Uterus (tissue), 4 donors: ENCODE results near the gene HOOK1. TPM values are rescaled to one million over a fixed set of nuclear protein-coding genes. Genes with fewer than 3 reads are reported as not detected.

ENCODE experiments used
- DNase-seq, 2 donors: peaks; one replicate each; pipeline ENCODE4 v3.0.0-alpha.2; 2019 to 2020
- H3K27ac ChIP-seq, 2 donors: fragments of 200-600 bp; sonication (generic); 1 replicate in 1 of 2; 2 replicates in 1 of 2; pipeline ENCODE4 v1.5.1; 2016 to 2018
- H3K27me3 ChIP-seq, 2 donors: fragments of 200-600 bp; sonication (generic); one replicate each; pipeline ENCODE4 v1.5.1; 2018 to 2019; ENCODE audit warnings: control low read depth in 1 of 2
- H3K36me3 ChIP-seq, 2 donors: fragments of 200-600 bp; sonication (generic); one replicate each; pipeline ENCODE4 v1.5.1; 2019; ENCODE audit warnings: control low read depth in 1 of 2
- H3K4me1 ChIP-seq, 2 donors: fragments of 200-600 bp; sonication (generic); one replicate each; pipeline ENCODE4 v1.5.1; 2018 to 2019; ENCODE audit warnings: control low read depth in 1 of 2
- H3K4me3 ChIP-seq, 2 donors: fragments of 200-600 bp; sonication (generic); 1 replicate in 1 of 2; 2 replicates in 1 of 2; pipeline ENCODE4 v1.5.1; 2018 to 2019; ENCODE audit warnings: mild to moderate bottlenecking in 1 of 2
- H3K9me3 ChIP-seq, 2 donors: fragments of 200-600 bp; sonication (generic); one replicate each; pipeline ENCODE4 v1.5.1; 2019; ENCODE audit warnings: control low read depth in 1 of 2
- CTCF ChIP-seq, 4 experiments: fragments of 200-600 bp in 2 of 4; fragments of 450-650 bp in 2 of 4; sonication (generic) in 2 of 4; IDR thresholded peaks; one replicate each; pipeline ENCODE4 v1.5.1; 2016 to 2019; ENCODE audit warnings: antibody characterized with exemption in 4 of 4, mild to moderate bottlenecking in 2 of 4, moderate library complexity in 1 of 4
- POLR2A ChIP-seq, 2 donors: fragments of 450-650 bp; IDR thresholded peaks; one replicate each; pipeline ENCODE4 v1.6.1; 2016; ENCODE audit warnings: antibody characterized with exemption in 2 of 2, mild to moderate bottlenecking in 1 of 2, moderate library complexity in 1 of 2
- intact Hi-C: fragments of 100-400 bp; cut with DNase I; formaldehyde crosslinking; loops from one replicate; pipeline ENCODE4 v1.15.1; 2023; ENCODE audit warnings: low total_unique reads
- total RNA-seq, 4 donors: library from RNA; depleted of rRNA in 3 of 4; stranded (reverse); fragments of >200 nt in 3 of 4; gene quantifications; one replicate each; pipeline versions ENCODE4 v1.1.0 to v1.2.4, GENCODE V29; 2014 to 2023
- donor health status: DM: yes; HTN: yes; CAD: no.

The HOOK1 gene
- total RNA-seq, 4 donors from 2014 or later = 0.59 to 6.9 (median 3.3) TPM; not detected in 1

GRCh38 chr1:59892841-59893811 is 78.4 kb downstream of the HOOK1 start:
- Histone ChIP-seq H3K27me3 (no peaks in the 10 kb centered on the region), H3K36me3 (no peaks in the 10 kb centered on the region), H3K27ac (no peak overlapping the region), H3K9me3 (no peaks in the 10 kb centered on the region), H3K4me3 (no peak overlapping the region), H3K4me1 (no peaks in the 10 kb centered on the region)
- no peak for DNase-seq
- TF ChIP-seq CTCF (IDR thresholded peaks at IDR 0.05) = no peak
- TF ChIP-seq POLR2A (IDR thresholded peaks at IDR 0.05) = no peak
- intact Hi-C loops = no loop called here

- H3K4me1 ChIP-seq = no peaks in the 10 kb centered on the region
- no peak for DNase-seq
- no peaks in the 10 kb centered on the region for H3K36me3 ChIP-seq
- H3K27me3 ChIP-seq = no peaks in the 10 kb centered on the region
- no peaks in the 10 kb centered on the region for H3K9me3 ChIP-seq
- H3K27ac ChIP-seq = no peak overlapping the region
- TF ChIP-seq CTCF (IDR thresholded peaks at IDR 0.05) (no peak), POLR2A (IDR thresholded peaks at IDR 0.05) (no peak)
- intact Hi-C loops = no loop called here
- H3K4me3 ChIP-seq = no peak overlapping the region
Observed at GRCh38 chr1:59897165-59897564, 82.4 kb downstream of the HOOK1 start.

- DNase-seq = no peak
- no peak for TF ChIP-seq POLR2A (IDR thresholded peaks at IDR 0.05)
- no peak for TF ChIP-seq CTCF (IDR thresholded peaks at IDR 0.05)
- no peaks in the 10 kb centered on the region for H3K36me3 ChIP-seq
- no peaks in the 10 kb centered on the region for H3K27me3 ChIP-seq
- intact Hi-C loops = no loop called here
- H3K27ac ChIP-seq = no peak overlapping the region
- no peaks in the 10 kb centered on the region for H3K9me3 ChIP-seq
- H3K4me1 ChIP-seq = no peaks in the 10 kb centered on the region
- H3K4me3 ChIP-seq = no peak overlapping the region
Observed at GRCh38 chr1:59898927-59899326, 84.2 kb downstream of the HOOK1 start.

- TF ChIP-seq CTCF (IDR thresholded peaks at IDR 0.05) (no peak), POLR2A (IDR thresholded peaks at IDR 0.05) (no peak)
- H3K4me1 ChIP-seq = no peaks in the 10 kb centered on the region
- no peaks in the 10 kb centered on the region for H3K27me3 ChIP-seq
- no peaks in the 10 kb centered on the region for H3K36me3 ChIP-seq
- no peak overlapping the region for H3K27ac ChIP-seq
- intact Hi-C loops = no loop called here
- DNase-seq = no peak
- H3K9me3 ChIP-seq = no peaks in the 10 kb centered on the region
- H3K4me3 ChIP-seq = no peak overlapping the region
Observed at GRCh38 chr1:59900640-59901039, 85.9 kb downstream of the HOOK1 start.

- no peak for TF ChIP-seq POLR2A (IDR thresholded peaks at IDR 0.05)
- Histone ChIP-seq H3K27ac (no peak overlapping the region), H3K36me3 (no peaks in the 10 kb centered on the region), H3K4me1 (no peaks in the 10 kb centered on the region), H3K9me3 (no peaks in the 10 kb centered on the region), H3K4me3 (no peak overlapping the region), H3K27me3 (no peaks in the 10 kb centered on the region)
- DNase-seq = no peak
- intact Hi-C loops = no loop called here
Observed at GRCh38 chr1:59901770-59902388, 87.1 kb downstream of the HOOK1 start.
